ENCODE measurements around the gene LSM5.
"Not testable (repeated sequence)": the region's sequence is repeated elsewhere in the genome, so short reads cannot be mapped to it uniquely, and the experiment has no call there.

The LSM5 gene

GRCh38 chr7:32472015-32472414, 18.2 kb downstream of the LSM5 start:
- no peaks in the 10 kb centered on the region for H3K4me1 ChIP-seq (ENCODE audit: control insufficient read depth in 1 of 2, insufficient read depth in 1 of 2, low read depth in 1 of 2, low read length in 1 of 2)
- no peaks in the 10 kb centered on the region for H3K9me3 ChIP-seq
- no peaks in the 10 kb centered on the region for H3K36me3 ChIP-seq
- H3K27ac ChIP-seq = no peak overlapping the region
- TF ChIP-seq, protein P1, sequence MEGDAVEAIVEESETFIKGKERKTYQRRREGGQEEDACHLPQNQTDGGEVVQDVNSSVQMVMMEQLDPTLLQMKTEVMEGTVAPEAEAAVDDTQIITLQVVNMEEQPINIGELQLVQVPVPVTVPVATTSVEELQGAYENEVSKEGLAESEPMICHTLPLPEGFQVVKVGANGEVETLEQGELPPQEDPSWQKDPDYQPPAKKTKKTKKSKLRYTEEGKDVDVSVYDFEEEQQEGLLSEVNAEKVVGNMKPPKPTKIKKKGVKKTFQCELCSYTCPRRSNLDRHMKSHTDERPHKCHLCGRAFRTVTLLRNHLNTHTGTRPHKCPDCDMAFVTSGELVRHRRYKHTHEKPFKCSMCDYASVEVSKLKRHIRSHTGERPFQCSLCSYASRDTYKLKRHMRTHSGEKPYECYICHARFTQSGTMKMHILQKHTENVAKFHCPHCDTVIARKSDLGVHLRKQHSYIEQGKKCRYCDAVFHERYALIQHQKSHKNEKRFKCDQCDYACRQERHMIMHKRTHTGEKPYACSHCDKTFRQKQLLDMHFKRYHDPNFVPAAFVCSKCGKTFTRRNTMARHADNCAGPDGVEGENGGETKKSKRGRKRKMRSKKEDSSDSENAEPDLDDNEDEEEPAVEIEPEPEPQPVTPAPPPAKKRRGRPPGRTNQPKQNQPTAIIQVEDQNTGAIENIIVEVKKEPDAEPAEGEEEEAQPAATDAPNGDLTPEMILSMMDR (IDR thresholded peaks at IDR 0.05) = no peak
- H3K4me3 ChIP-seq (ENCODE audit: low read depth in 1 of 2, low read length in 1 of 2) = no peak overlapping the region
- peaks cover 20% of the 10 kb centered on the region for H3K27me3 ChIP-seq

- Histone ChIP-seq H3K27me3 (peaks cover 17% of the 10 kb centered on the region), H3K9me3 (no peaks in the 10 kb centered on the region), H3K36me3 (no peaks in the 10 kb centered on the region), H3K27ac (no peak overlapping the region), H3K4me1 (ENCODE audit: control insufficient read depth in 1 of 2, insufficient read depth in 1 of 2, low read depth in 1 of 2, low read length in 1 of 2) (no peaks in the 10 kb centered on the region), H3K4me3 (ENCODE audit: low read depth in 1 of 2, low read length in 1 of 2) (no peak overlapping the region)
- TF ChIP-seq, protein P1 (IDR thresholded peaks at IDR 0.05) = no peak
These were observed 19.3 kb downstream of the LSM5 start for GRCh38 chr7:32470871-32471270.

- not testable (repeated sequence) for H3K36me3 ChIP-seq; H3K27ac ChIP-seq; H3K4me1 ChIP-seq (ENCODE audit: control insufficient read depth in 1 of 2, insufficient read depth in 1 of 2, low read depth in 1 of 2, low read length in 1 of 2); H3K9me3 ChIP-seq; H3K4me3 ChIP-seq (ENCODE audit: low read depth in 1 of 2, low read length in 1 of 2)
- peaks cover 13% of the 10 kb centered on the region for H3K27me3 ChIP-seq
These were observed 20.2 kb downstream of the LSM5 start for GRCh38 chr7:32470004-32470403.

- not testable (repeated sequence) for H3K27ac ChIP-seq; H3K4me1 ChIP-seq (ENCODE audit: control insufficient read depth in 1 of 2, insufficient read depth in 1 of 2, low read depth in 1 of 2, low read length in 1 of 2); H3K4me3 ChIP-seq (ENCODE audit: low read depth in 1 of 2, low read length in 1 of 2); H3K27me3 ChIP-seq; H3K9me3 ChIP-seq; H3K36me3 ChIP-seq
These were observed 25.4 kb downstream of the LSM5 start for GRCh38 chr7:32464641-32465416.

- Histone ChIP-seq H3K27me3 (no peaks in the 10 kb centered on the region), H3K9me3 (no peaks in the 10 kb centered on the region), H3K27ac (no peak overlapping the region), H3K4me1 (ENCODE audit: control insufficient read depth in 1 of 2, insufficient read depth in 1 of 2, low read depth in 1 of 2, low read length in 1 of 2) (no peaks in the 10 kb centered on the region), H3K4me3 (ENCODE audit: low read depth in 1 of 2, low read length in 1 of 2) (no peak overlapping the region), H3K36me3 (no peaks in the 10 kb centered on the region)
- TF ChIP-seq, protein P1 (IDR thresholded peaks at IDR 0.05) = no peak
These were observed 27.2 kb downstream of the LSM5 start for GRCh38 chr7:32462977-32463376.

- Histone ChIP-seq H3K9me3 (no peaks in the 10 kb centered on the region), H3K4me3 (ENCODE audit: low read depth in 1 of 2, low read length in 1 of 2) (no peak overlapping the region), H3K27me3 (no peaks in the 10 kb centered on the region), H3K4me1 (ENCODE audit: control insufficient read depth in 1 of 2, insufficient read depth in 1 of 2, low read depth in 1 of 2, low read length in 1 of 2) (no peaks in the 10 kb centered on the region), H3K36me3 (no peaks in the 10 kb centered on the region), H3K27ac (no peak overlapping the region)
- TF ChIP-seq, protein P1 (IDR thresholded peaks at IDR 0.05) = no peak
These were observed 27.7 kb downstream of the LSM5 start for GRCh38 chr7:32462451-32462850.
